GM10266 (cell line): ENCODE results near the gene LRRFIP2.

Experiments used
- DNase-seq: peaks from one replicate; pipeline ENCODE4 v3.0.0; 2012; ENCODE audit errors: extremely low spot score
- TF ChIP-seq, protein P1 (sequence below): IDR thresholded peaks from 2 replicates; pipeline ENCODE4 v1.5.1; 2012; ENCODE audit warnings: mild to moderate bottlenecking, low read depth; ENCODE audit not compliant: control insufficient read depth, insufficient read depth; ENCODE audit errors: missing control alignments

The LRRFIP2 gene

DNA sequence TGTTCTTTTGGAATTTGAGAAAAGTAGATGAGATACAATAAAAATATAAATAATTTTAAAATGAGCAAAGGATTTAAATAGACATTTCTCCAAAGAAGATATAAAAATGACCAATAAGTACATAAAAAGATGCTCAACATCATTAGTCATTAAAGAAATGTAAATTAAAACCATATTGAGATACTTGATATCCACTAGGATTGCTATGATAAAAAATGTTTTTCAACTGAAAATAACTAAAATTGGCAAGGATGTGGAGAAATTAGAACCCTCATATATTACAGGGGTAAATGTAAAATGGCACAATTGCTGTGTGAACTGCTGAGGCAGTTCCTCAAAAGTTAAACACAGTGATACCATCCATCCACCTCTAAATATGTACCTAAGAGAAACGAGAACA is 38.8 kb downstream of the LRRFIP2 start:
- TF ChIP-seq, protein P1, sequence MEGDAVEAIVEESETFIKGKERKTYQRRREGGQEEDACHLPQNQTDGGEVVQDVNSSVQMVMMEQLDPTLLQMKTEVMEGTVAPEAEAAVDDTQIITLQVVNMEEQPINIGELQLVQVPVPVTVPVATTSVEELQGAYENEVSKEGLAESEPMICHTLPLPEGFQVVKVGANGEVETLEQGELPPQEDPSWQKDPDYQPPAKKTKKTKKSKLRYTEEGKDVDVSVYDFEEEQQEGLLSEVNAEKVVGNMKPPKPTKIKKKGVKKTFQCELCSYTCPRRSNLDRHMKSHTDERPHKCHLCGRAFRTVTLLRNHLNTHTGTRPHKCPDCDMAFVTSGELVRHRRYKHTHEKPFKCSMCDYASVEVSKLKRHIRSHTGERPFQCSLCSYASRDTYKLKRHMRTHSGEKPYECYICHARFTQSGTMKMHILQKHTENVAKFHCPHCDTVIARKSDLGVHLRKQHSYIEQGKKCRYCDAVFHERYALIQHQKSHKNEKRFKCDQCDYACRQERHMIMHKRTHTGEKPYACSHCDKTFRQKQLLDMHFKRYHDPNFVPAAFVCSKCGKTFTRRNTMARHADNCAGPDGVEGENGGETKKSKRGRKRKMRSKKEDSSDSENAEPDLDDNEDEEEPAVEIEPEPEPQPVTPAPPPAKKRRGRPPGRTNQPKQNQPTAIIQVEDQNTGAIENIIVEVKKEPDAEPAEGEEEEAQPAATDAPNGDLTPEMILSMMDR, result no peak
- DNase-seq, result no peak

DNA sequence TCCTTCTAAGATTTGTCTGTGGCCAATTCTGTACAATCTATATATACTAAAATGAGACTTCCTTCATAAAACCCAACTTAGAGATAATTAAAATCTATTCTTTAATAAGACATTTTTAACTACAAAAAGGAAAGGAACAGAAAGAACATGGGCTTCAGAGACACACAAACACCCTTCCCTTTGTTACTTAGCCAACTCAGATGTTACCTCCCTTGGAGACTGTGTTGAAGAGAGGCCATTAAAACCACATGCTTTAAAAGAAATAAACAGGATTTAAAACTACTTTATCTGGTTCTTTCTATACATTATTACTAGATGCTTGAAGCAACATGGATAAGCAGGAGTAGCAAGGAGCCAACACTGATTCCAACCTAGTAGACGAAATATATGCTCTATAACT is 42.0 kb downstream of the LRRFIP2 start:
- no peak for DNase-seq
- TF ChIP-seq, protein P1, result no peak

DNA sequence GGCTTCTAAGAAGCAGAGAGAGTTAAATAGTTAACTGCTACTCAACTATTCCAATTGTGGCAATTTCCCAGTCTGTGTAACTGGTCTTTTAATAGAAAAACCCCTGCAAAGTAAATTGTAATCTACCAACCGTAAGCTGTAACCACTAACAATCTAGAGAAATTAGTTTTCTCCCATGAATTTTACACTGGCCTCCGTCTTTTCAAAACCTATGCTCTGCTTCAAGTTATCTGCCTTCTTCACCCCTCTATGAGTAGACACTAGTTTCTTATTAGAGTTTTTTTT is 42.6 kb downstream of the LRRFIP2 start:
- TF ChIP-seq, protein P1, result no peak
- no peak for DNase-seq

DNA sequence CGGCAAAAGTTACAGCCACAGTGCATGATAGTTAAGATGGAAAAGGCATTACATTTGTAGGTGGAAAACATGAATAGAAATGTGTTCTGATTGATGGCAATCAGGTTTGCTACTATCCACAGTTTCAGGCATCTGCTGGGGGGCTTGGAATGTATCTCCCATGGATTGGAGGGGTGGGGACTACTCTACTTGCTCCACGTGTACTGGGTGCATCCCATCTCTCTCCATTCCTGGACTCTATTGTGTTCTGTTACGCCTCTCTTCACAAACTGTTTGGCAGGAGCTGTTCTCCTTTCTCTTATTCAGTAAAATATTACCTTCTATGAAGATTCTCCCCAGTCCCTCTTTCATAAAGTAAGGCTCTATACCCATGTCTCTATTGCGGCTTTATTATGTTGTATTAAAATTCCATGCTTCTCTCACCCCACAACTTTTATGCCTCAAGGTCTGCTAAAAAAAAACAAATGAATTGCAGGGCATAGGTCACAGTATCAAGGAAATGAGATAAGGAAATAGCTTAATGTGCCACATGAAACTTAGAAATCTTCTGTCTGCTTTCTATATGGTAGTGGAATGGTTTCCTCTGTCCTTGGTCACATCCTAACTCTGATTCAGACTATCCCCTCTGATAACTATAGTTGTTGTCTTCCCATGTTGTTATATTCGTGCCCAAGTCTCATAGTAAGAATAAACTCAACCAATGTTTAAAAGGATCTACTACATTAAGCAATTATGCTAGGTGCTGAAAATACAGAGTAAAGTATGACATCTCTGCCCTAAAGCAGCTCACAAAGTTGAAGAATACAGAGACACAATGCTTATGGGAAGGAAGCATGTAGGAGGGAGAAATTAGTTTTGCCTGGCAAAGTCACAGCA is 43.2 kb downstream of the LRRFIP2 start:
- TF ChIP-seq, protein P1, result no peak
- DNase-seq, result no peak

DNA sequence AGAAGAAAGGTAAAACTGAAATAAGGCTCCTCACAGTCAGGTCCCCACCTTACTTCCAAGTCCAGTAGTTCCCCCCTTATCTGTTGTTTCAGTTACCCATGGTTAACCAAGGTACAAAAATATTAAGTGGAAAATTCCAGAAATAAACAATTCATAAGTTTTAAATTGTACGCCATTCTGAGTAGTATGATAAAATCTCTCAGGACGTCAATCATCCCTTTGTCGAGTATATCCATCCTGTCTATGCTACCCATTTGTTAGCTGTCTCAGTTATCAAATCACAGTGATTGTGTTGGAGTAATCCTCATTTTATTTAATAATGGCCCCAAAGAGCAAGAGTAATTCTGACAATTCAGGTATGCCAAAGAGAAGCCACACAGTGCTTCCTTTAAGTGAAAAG is 43.9 kb downstream of the LRRFIP2 start:
- TF ChIP-seq, protein P1, result no peak
- DNase-seq, result no peak

DNA sequence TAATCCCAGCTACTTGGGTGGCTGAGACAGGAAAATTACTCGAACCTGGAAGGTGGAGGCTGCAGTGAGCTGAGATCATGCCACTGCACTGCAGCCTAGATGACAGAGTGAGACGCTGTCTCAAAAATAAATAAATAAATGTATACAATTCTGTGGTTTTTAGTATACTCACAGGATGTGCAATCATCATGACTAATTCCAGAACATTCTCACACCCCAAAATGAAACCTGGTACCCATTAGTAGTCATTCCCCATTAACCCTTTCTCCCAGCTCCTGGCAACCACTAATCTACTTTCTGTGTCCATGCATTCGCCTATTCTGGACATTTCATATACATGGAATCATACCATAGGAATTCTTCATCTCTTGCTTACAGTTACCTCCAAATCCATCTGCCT is 44.5 kb downstream of the LRRFIP2 start:
- no peak for DNase-seq
- TF ChIP-seq, protein P1, result no peak

DNA sequence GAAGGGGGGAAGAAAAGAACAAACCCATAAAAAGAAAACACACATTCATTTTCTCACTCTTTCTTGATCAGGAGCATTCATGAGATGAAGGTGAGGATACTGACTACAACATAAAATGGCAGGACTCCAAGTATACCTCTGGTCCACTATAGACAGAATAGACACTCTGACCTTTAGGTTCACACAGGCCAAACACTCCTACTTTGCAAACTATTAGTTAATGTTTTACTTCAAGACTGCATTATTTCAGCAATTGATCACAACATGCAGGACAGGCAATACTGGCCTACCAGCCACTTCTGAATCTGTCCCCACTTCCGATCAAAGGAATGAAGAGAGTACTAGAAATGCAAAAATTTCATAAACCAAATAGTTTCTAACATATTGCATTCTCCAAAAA is 47.0 kb downstream of the LRRFIP2 start:
- no peak for DNase-seq
- TF ChIP-seq, protein P1, result no peak
